ENCODE data around the gene UQCC3. TPM values are rescaled to one million over a fixed set of nuclear protein-coding genes. Genes with fewer than 3 reads are reported as not detected.
A peak's percentile ranks its signal among the peaks of the same experiment; 100 is the strongest.

The UQCC3 gene
- total RNA-seq, 1 donor from 2014 or later, result 27.9 TPM

DNA sequence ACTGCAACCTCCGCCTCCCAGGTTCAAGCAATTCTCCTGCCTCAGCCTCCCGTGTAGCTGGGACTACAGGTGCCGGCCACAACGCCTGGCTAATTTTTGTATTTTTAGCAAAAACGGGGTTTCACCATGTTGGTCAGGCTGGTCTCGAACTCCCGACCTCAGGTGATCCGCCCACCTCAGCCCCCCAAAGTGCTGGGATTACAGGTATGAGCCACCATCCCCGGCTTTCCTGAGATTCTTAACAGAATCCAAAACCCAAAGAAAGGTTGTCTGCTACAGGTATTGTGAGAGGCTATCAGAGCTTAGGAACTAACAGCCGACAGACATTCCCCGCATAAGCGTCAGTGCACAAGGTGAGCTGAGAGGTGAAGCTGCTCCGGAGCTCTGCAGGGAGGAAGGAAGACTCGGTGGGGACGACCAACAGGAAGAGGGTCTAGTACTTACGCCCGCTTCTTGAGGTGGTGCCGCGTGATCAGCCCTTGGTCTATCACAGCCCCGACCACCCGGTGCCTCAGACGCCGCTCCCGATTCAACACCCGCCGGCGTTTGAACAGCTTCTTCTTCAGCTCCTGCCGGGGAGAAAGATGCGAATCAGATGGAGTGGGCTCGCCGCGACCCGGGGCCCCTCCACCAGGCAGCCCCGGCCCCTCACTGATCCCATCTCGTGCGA is 6.9 kb upstream of the UQCC3 start:
- no peaks in the 10 kb centered on the region for H3K27me3 ChIP-seq (ENCODE audit: control insufficient read depth, insufficient read depth, low read length)
- H3K36me3 ChIP-seq (ENCODE audit: control insufficient read depth, insufficient read depth, low read length), result peaks cover 12% of the 10 kb centered on the region
- peak; percentile 63 for DNase-seq (ENCODE audit: low read depth)
- TF ChIP-seq, protein P1, sequence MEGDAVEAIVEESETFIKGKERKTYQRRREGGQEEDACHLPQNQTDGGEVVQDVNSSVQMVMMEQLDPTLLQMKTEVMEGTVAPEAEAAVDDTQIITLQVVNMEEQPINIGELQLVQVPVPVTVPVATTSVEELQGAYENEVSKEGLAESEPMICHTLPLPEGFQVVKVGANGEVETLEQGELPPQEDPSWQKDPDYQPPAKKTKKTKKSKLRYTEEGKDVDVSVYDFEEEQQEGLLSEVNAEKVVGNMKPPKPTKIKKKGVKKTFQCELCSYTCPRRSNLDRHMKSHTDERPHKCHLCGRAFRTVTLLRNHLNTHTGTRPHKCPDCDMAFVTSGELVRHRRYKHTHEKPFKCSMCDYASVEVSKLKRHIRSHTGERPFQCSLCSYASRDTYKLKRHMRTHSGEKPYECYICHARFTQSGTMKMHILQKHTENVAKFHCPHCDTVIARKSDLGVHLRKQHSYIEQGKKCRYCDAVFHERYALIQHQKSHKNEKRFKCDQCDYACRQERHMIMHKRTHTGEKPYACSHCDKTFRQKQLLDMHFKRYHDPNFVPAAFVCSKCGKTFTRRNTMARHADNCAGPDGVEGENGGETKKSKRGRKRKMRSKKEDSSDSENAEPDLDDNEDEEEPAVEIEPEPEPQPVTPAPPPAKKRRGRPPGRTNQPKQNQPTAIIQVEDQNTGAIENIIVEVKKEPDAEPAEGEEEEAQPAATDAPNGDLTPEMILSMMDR (IDR thresholded peaks at IDR 0.05; ENCODE audit: insufficient read depth, low read length, severe bottlenecking), result no peak
- no peak for FAIRE-seq
- peak overlapping the region; percentile 80 for H3K4me3 ChIP-seq (ENCODE audit: low read depth, low read length)

DNA sequence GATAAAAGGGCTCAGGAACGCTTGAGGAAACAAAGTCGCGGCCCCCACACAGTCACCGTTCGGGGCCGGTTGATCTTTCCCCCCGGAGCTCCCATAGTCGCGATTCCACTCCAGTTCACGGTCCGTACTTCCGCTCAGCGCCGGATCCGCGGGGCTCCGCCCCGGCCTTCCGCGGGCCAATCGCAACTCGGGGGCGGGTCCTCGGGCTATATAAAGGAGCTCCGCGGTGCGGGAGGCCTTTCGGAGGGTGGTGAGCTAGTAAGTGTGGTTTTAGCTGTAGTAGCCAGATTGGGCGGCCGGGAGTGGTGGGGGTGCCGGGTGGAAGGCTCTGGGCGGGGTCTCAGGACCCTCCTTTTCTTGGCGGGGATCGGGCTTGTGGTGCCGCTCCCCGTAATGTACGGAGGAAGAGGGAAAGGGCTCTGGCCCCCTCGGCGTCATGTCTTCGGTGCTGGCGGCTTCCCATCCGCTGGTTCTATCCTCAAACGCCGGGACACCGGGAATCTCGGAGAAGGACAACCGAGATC is 6.3 kb upstream of the UQCC3 start, which contains the start of the genes C11orf98 and CSKMT:
Gene C11orf98, minus strand, starts transcription at position 136 of the 524 bp plus-strand sequence. Its CDS starts 41 bp downstream, at position 95.
Gene CSKMT, plus strand, starts transcription at position 238 of the 524 bp plus-strand sequence. CDS start 568 bp downstream, outside the sequence.
- TF ChIP-seq, protein P1 (IDR thresholded peaks at IDR 0.05; ENCODE audit: insufficient read depth, low read length, severe bottlenecking), result no peak
- FAIRE-seq, result no peak
- peak within 1 kb of the TSS; percentile 80 for H3K4me3 ChIP-seq (ENCODE audit: low read depth, low read length)
- H3K27me3 ChIP-seq (ENCODE audit: control insufficient read depth, insufficient read depth, low read length), result no peaks in the 10 kb centered on the region
- peak; percentile 74 for DNase-seq (ENCODE audit: low read depth)
- peaks cover 12% of the 10 kb centered on the region for H3K36me3 ChIP-seq (ENCODE audit: control insufficient read depth, insufficient read depth, low read length)

DNA sequence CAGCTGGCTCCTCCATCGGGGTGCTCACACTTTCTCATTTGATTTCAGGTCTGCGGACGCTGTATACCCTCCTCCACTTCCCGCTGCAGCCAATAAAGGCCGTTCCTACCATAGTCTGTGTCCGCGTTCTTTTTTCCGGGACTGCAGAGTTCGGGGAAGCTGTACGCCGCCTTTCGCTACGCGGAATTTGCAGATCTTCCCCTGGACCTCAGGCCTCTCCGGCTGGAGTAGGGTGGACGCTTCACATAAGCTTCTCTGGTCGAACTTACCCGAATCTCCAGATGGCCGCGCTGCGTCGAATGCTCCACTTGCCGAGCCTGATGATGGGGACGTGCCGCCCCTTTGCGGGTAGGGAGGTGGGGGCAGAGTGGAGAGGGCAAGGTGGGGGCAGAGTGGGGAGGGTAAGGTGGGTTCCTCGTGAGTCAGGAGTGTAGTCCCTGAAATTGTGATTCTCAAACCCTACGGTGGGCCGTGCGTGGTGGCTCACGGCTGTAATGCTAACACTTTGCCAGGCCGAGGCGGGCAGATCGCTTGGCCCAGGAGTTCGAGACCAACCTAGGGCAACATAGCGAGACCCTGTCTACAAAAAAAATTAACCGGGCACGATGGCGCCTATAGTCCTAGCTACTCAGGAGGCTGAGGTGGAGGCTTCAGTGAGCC is 5.7 kb upstream of the UQCC3 start:
- FAIRE-seq (no peak), DNase-seq (ENCODE audit: low read depth) (no peak)
- Histone ChIP-seq H3K27me3 (ENCODE audit: control insufficient read depth, insufficient read depth, low read length) (no peaks in the 10 kb centered on the region), H3K36me3 (ENCODE audit: control insufficient read depth, insufficient read depth, low read length) (peaks cover 12% of the 10 kb centered on the region), H3K4me3 (ENCODE audit: low read depth, low read length) (peak overlapping the region; percentile 80)
- TF ChIP-seq, protein P1 (IDR thresholded peaks at IDR 0.05; ENCODE audit: insufficient read depth, low read length, severe bottlenecking), result no peak

DNA sequence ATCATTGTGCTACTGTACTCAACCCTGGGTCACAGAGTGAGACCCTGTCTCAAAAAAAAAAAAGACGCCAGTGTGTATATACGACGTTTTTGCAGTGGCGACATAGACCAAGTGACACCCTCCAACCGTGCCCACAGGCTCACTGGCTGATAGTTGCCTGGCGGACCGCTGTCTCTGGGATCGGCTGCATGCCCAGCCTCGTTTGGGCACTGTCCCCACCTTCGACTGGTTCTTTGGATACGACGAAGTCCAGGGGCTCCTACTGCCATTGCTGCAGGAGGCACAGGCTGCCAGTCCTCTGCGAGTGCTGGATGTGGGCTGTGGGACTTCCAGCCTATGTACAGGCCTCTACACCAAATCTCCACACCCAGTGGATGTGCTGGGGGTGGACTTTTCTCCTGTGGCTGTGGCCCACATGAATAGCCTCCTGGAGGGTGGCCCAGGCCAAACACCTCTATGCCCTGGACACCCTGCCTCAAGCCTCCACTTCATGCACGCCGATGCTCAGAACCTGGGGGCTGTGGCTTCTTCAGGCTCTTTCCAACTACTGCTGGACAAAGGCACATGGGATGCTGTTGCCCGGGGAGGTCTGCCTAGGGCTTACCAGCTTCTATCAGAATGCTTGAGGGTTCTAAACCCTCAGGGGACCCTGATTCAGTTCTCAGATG is 5.1 kb upstream of the UQCC3 start:
- H3K36me3 ChIP-seq (ENCODE audit: control insufficient read depth, insufficient read depth, low read length), result peaks cover 12% of the 10 kb centered on the region
- no peak for FAIRE-seq

DNA sequence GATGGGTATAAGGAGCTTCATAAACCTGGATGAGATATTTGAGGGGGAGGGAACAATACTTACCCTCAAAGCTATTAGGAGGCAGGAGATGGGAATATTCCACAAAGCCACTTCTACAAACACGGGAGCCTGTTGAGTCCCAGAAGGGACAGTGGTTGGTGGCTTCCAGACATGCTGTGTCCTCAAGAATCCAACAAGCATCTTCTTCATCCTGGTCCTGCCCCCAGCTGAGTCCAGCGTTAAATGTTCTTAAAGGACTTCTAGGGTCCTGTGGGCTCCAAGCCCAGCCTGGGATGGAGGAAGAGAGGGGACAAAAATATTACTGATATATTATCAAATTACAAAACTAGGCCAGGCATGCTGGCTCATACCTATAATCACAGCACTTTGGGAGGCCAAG is 4.0 kb upstream of the UQCC3 start:
- DNase-seq (ENCODE audit: low read depth) (no peak), FAIRE-seq (no peak)
- Histone ChIP-seq H3K36me3 (ENCODE audit: control insufficient read depth, insufficient read depth, low read length) (peaks cover 12% of the 10 kb centered on the region), H3K4me3 (ENCODE audit: low read depth, low read length) (no peak overlapping the region), H3K27me3 (ENCODE audit: control insufficient read depth, insufficient read depth, low read length) (no peaks in the 10 kb centered on the region)
- TF ChIP-seq, protein P1 (IDR thresholded peaks at IDR 0.05; ENCODE audit: insufficient read depth, low read length, severe bottlenecking), result no peak

More for the DNA sequence above, 5.1 kb upstream of the UQCC3 start:
- TF ChIP-seq, protein P1 (IDR thresholded peaks at IDR 0.05; ENCODE audit: insufficient read depth, low read length, severe bottlenecking), result no peak
- Histone ChIP-seq H3K4me3 (ENCODE audit: low read depth, low read length) (peak overlapping the region; percentile 80), H3K27me3 (ENCODE audit: control insufficient read depth, insufficient read depth, low read length) (no peaks in the 10 kb centered on the region)
- DNase-seq (ENCODE audit: low read depth), result no peak
